Progenitor cell of endocrine pancreas (in vitro differentiated cells): Measurements from ENCODE around the gene RNF214. TPM values are rescaled to one million over a fixed set of nuclear protein-coding genes. Genes with fewer than 3 reads are reported as not detected.
"Not testable (repeated sequence)": the region's sequence is repeated elsewhere in the genome, so short reads cannot be mapped to it uniquely, and the experiment has no call there.

Source experiments
- DNase-seq: peaks from one replicate; pipeline ENCODE4 v3.0.0; 2021; ENCODE audit warnings: low spot score; ENCODE audit not compliant: unreplicated experiment
- H3K27ac Mint-ChIP-seq: 2 replicates; pipeline ENCODE4 v1.8.0; 2021; ENCODE audit warnings: mild to moderate bottlenecking, moderate library complexity, mixed read lengths
- H3K27me3 Mint-ChIP-seq: 2 replicates; pipeline ENCODE4 v1.8.0; 2021; ENCODE audit warnings: mixed read lengths
- H3K36me3 Mint-ChIP-seq: 2 replicates; pipeline ENCODE4 v1.8.0; 2022; ENCODE audit warnings: mixed read lengths; ENCODE audit not compliant: insufficient read depth
- H3K4me1 Mint-ChIP-seq: 2 replicates; pipeline ENCODE4 v1.8.0; 2021; ENCODE audit warnings: low read depth, mixed read lengths
- H3K4me3 Mint-ChIP-seq: 2 replicates; pipeline ENCODE4 v1.8.0; 2021; ENCODE audit warnings: low read depth, mild to moderate bottlenecking, moderate library complexity, mixed read lengths
- H3K9me3 Mint-ChIP-seq: 2 replicates; pipeline ENCODE4 v1.8.0; 2021; ENCODE audit warnings: low read depth, mixed read lengths
- CTCF ChIP-seq: fragments of 200-600 bp; sonication (generic); IDR thresholded peaks from one replicate; pipeline ENCODE4 v1.5.0; 2021; ENCODE audit warnings: antibody characterized with exemption, mild to moderate bottlenecking; ENCODE audit not compliant: unreplicated experiment
- total RNA-seq: library from RNA; stranded (reverse); gene quantifications from 2 replicates; pipeline ENCODE4 v1.2.1, GENCODE V29; 2021

Gene RNF214
- total RNA-seq, 1 donor from 2014 or later = 55.8 TPM

- H3K9me3 Mint-ChIP-seq = no peaks in the 10 kb centered on the region
- TF ChIP-seq CTCF = no peak
- H3K27me3 Mint-ChIP-seq = no peaks in the 10 kb centered on the region
- no peaks in the 10 kb centered on the region for H3K36me3 Mint-ChIP-seq
- peaks cover 23% of the 10 kb centered on the region for H3K4me1 Mint-ChIP-seq
- H3K27ac Mint-ChIP-seq = peak overlapping the region; percentile 87
- H3K4me3 Mint-ChIP-seq = peak overlapping the region; percentile 81
- no peak for DNase-seq
Observed at GRCh38 chr11:117314840-117315239, 82.4 kb downstream of the RNF214 start.

- no peak for TF ChIP-seq CTCF
- DNase-seq = no peak
- Mint-ChIP-seq H3K4me3 (peak overlapping the region; percentile 81), H3K27ac (peak overlapping the region; percentile 87), H3K27me3 (no peaks in the 10 kb centered on the region), H3K36me3 (no peaks in the 10 kb centered on the region), H3K4me1 (peaks cover 23% of the 10 kb centered on the region), H3K9me3 (no peaks in the 10 kb centered on the region)
Observed at GRCh38 chr11:117315285-117316196, 83.1 kb downstream of the RNF214 start.

GRCh38 chr11:117316197-117316961 is 83.9 kb downstream of the RNF214 start, which contains the start of gene BACE1:
BACE1 (minus strand) TSS chr11:117316256; CDS start chr11:117315795, 461 bp downstream.
- H3K27ac Mint-ChIP-seq = peak within 1 kb of the TSS; percentile 87
- DNase-seq = peak; percentile 56
- peaks cover 22% of the 10 kb centered on the region for H3K4me1 Mint-ChIP-seq
- no peaks in the 10 kb centered on the region for H3K27me3 Mint-ChIP-seq
- no peaks in the 10 kb centered on the region for H3K36me3 Mint-ChIP-seq
- peak within 1 kb of the TSS; percentile 81 for H3K4me3 Mint-ChIP-seq
- no peaks in the 10 kb centered on the region for H3K9me3 Mint-ChIP-seq
- TF ChIP-seq CTCF = peak; percentile 48

GRCh38 chr11:117318738-117319137 is 86.3 kb downstream of the RNF214 start:
- H3K27ac Mint-ChIP-seq = peak overlapping the region; percentile 19
- TF ChIP-seq CTCF = no peak
- H3K27me3 Mint-ChIP-seq = no peaks in the 10 kb centered on the region
- DNase-seq = no peak
- H3K4me3 Mint-ChIP-seq = no peak overlapping the region
- peaks cover 22% of the 10 kb centered on the region for H3K4me1 Mint-ChIP-seq
- no peaks in the 10 kb centered on the region for H3K36me3 Mint-ChIP-seq
- no peaks in the 10 kb centered on the region for H3K9me3 Mint-ChIP-seq

- H3K36me3 Mint-ChIP-seq = no peaks in the 10 kb centered on the region
- peaks cover 17% of the 10 kb centered on the region for H3K4me1 Mint-ChIP-seq
- peak overlapping the region; percentile 19 for H3K27ac Mint-ChIP-seq
- no peak for TF ChIP-seq CTCF
- H3K9me3 Mint-ChIP-seq = no peaks in the 10 kb centered on the region
- H3K27me3 Mint-ChIP-seq = no peaks in the 10 kb centered on the region
- no peak overlapping the region for H3K4me3 Mint-ChIP-seq
- no peak for DNase-seq
Observed at GRCh38 chr11:117319214-117319840, 86.9 kb downstream of the RNF214 start.

GRCh38 chr11:117327255-117327566 is 94.7 kb downstream of the RNF214 start:
- H3K4me3 Mint-ChIP-seq, DNase-seq, H3K36me3 Mint-ChIP-seq, H3K9me3 Mint-ChIP-seq, H3K27ac Mint-ChIP-seq, H3K4me1 Mint-ChIP-seq, H3K27me3 Mint-ChIP-seq: not testable (repeated sequence)
